Measurements from ENCODE around the gene USP14. TPM values are rescaled to one million over a fixed set of nuclear protein-coding genes. Genes with fewer than 3 reads are reported as not detected.

The USP14 gene
- total and polyA plus RNA-seq, 2 experiments from 2014 or later: 82.4 to 83.5 TPM

DNA sequence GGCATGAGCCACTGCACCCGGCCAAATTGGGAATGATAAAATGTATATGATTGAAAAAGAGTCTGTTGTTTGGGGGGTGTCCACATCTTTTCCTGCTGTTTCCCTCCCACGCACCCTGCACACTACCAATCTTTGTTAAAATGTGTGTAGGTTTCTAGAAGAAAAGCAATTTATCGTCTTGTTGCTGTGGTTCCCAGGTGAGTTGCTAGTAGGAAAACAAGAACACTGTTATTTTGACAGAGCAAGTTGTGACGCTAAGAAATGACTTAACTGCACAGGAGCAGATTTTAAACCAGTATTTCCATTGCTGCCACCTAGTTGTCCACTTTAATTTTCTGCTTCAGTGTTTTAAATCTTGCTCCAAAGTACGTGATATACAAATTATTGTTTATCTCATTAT is 21.0 kb upstream of the USP14 start (continued):
- TF ChIP-seq, protein P1, sequence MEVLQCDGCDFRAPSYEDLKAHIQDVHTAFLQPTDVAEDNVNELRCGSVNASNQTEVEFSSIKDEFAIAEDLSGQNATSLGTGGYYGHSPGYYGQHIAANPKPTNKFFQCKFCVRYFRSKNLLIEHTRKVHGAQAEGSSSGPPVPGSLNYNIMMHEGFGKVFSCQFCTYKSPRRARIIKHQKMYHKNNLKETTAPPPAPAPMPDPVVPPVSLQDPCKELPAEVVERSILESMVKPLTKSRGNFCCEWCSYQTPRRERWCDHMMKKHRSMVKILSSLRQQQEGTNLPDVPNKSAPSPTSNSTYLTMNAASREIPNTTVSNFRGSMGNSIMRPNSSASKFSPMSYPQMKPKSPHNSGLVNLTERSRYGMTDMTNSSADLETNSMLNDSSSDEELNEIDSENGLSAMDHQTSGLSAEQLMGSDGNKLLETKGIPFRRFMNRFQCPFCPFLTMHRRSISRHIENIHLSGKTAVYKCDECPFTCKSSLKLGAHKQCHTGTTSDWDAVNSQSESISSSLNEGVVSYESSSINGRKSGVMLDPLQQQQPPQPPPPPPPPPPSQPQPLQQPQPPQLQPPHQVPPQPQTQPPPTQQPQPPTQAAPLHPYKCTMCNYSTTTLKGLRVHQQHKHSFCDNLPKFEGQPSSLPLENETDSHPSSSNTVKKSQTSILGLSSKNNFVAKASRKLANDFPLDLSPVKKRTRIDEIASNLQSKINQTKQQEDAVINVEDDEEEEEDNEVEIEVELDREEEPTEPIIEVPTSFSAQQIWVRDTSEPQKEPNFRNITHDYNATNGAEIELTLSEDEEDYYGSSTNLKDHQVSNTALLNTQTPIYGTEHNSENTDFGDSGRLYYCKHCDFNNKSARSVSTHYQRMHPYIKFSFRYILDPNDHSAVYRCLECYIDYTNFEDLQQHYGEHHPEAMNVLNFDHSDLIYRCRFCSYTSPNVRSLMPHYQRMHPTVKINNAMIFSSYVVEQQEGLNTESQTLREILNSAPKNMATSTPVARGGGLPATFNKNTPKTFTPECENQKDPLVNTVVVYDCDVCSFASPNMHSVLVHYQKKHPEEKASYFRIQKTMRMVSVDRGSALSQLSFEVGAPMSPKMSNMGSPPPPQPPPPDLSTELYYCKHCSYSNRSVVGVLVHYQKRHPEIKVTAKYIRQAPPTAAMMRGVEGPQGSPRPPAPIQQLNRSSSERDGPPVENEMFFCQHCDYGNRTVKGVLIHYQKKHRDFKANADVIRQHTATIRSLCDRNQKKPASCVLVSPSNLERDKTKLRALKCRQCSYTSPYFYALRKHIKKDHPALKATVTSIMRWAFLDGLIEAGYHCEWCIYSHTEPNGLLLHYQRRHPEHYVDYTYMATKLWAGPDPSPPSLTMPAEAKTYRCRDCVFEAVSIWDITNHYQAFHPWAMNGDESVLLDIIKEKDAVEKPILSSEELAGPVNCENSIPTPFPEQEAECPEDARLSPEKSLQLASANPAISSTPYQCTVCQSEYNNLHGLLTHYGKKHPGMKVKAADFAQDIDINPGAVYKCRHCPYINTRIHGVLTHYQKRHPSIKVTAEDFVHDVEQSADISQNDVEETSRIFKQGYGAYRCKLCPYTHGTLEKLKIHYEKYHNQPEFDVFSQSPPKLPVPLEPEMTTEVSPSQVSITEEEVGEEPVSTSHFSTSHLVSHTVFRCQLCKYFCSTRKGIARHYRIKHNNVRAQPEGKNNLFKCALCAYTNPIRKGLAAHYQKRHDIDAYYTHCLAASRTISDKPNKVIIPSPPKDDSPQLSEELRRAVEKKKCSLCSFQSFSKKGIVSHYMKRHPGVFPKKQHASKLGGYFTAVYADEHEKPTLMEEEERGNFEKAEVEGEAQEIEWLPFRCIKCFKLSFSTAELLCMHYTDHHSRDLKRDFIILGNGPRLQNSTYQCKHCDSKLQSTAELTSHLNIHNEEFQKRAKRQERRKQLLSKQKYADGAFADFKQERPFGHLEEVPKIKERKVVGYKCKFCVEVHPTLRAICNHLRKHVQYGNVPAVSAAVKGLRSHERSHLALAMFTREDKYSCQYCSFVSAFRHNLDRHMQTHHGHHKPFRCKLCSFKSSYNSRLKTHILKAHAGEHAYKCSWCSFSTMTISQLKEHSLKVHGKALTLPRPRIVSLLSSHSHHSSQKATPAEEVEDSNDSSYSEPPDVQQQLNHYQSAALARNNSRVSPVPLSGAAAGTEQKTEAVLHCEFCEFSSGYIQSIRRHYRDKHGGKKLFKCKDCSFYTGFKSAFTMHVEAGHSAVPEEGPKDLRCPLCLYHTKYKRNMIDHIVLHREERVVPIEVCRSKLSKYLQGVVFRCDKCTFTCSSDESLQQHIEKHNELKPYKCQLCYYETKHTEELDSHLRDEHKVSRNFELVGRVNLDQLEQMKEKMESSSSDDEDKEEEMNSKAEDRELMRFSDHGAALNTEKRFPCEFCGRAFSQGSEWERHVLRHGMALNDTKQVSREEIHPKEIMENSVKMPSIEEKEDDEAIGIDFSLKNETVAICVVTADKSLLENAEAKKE (CRISPR knock-in tag; IDR thresholded peaks at IDR 0.05): no peak
- TF ChIP-seq NANOG (IDR thresholded peaks at IDR 0.05; ENCODE audit: borderline replicate concordance) (no peak), POLR2AphosphoS5 (IDR thresholded peaks at IDR 0.05; ENCODE audit: low read depth) (no peak), EZH2 (IDR thresholded peaks at IDR 0.05; ENCODE audit: low read depth, unreplicated experiment) (no peak), ZNF331 (CRISPR knock-in tag; IDR thresholded peaks at IDR 0.05; ENCODE audit: low read depth) (no peak), ZNF114 (CRISPR knock-in tag; IDR thresholded peaks at IDR 0.05) (no peak)

DNA sequence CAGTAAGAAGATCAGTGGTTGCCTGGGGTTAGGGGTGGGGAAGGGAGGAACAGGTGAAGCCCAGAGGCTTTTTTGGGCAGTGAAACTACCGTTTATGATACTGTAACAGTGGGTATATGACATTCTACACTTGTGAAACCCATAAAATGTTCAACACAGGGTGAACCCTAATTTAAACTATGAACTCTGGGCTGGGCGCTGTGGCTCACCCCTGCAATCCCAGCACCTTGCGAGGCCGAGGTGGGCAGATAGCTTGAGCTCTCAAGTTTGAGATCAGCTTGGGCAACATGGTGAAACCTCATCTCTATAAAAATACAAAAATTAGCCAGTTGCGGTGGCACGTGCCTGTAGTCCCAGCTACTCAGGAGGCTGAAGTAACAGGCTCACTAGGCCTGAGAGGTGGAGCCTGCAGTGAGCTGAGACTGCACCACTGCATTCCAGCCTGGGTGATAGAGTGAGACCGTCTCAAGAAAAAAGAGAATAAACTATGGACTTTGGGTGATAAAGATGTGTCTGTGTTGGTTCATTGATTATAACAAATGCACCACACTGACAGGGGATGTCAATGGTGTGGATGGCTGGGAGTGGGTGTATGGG is 17.6 kb upstream of the USP14 start:
- peaks cover 7% of the 10 kb centered on the region for H3K27me3 Mint-ChIP-seq (ENCODE audit: insufficient read depth, low read depth, poor library complexity)
- H3K4me3 Mint-ChIP-seq: no peak overlapping the region
- no peaks in the 10 kb centered on the region for H3K79me2 ChIP-seq (replicated peaks; ENCODE audit: insufficient read depth)
- no peaks in the 10 kb centered on the region for H4K20me1 ChIP-seq (replicated peaks; ENCODE audit: insufficient read depth)
- peaks cover 3% of the 10 kb centered on the region; the same call in 2 of the 3 replicates for H3K36me3 Mint-ChIP-seq (ENCODE audit: low read depth)
- peaks cover 3% of the 10 kb centered on the region; the same call in 1 of the 2 replicates for H3K4me1 ChIP-seq (ENCODE audit: insufficient read depth)
- no peaks in the 10 kb centered on the region; the same call in 2 of the 3 replicates for H3K4me1 Mint-ChIP-seq
- no peak overlapping the region for H3K4me3 ChIP-seq
- no peaks in the 10 kb centered on the region for H3K9me2 ChIP-seq (ENCODE audit: insufficient read depth)
- no peak overlapping the region for H3K27ac Mint-ChIP-seq
- H3K27ac ChIP-seq (ENCODE audit: low read depth): no peak overlapping the region
- H2AFZ ChIP-seq: no peak overlapping the region
- DNase-seq (ENCODE audit: low spot score) (no peak), ATAC-seq (no peak)
- no peaks in the 10 kb centered on the region for H3K36me3 ChIP-seq (ENCODE audit: insufficient read depth)
- no peaks in the 10 kb centered on the region for H3F3A ChIP-seq (replicated peaks; ENCODE audit: low read depth)
- H3K27me3 ChIP-seq (ENCODE audit: insufficient read depth): no peaks in the 10 kb centered on the region
- peaks cover 26% of the 10 kb centered on the region; the same call in 2 of the 3 replicates for H3K9me3 Mint-ChIP-seq
- H3K4me2 ChIP-seq: no peak overlapping the region
- TF ChIP-seq ZNF114 (CRISPR knock-in tag; IDR thresholded peaks at IDR 0.05): no peak
- TF ChIP-seq, protein P1 (CRISPR knock-in tag; IDR thresholded peaks at IDR 0.05): no peak
- no peak for TF ChIP-seq POLR2AphosphoS5 (IDR thresholded peaks at IDR 0.05; ENCODE audit: low read depth)
- no peak for TF ChIP-seq JUNB (IDR thresholded peaks at IDR 0.05; ENCODE audit: unreplicated experiment)

All from GM23338 (cell line).